Osteocyte (in vitro differentiated cells): Measurements from ENCODE around the gene TSPAN5. TPM values are rescaled to one million over a fixed set of nuclear protein-coding genes. Genes with fewer than 3 reads are reported as not detected.
"Not testable (repeated sequence)": the region's sequence is repeated elsewhere in the genome, so short reads cannot be mapped to it uniquely, and the experiment has no call there.

ENCODE experiments used
- DNase-seq: peaks from one replicate; pipeline ENCODE4 v3.0.0; 2021; ENCODE audit warnings: mixed read lengths; ENCODE audit not compliant: unreplicated experiment; ENCODE audit errors: extremely low spot score
- H3K27ac Mint-ChIP-seq: one replicate; pipeline ENCODE4 v1.8.0; 2021; ENCODE audit warnings: mild to moderate bottlenecking, mixed read lengths; ENCODE audit not compliant: unreplicated experiment
- H3K27me3 Mint-ChIP-seq: one replicate; pipeline ENCODE4 v1.8.0; 2021; ENCODE audit warnings: mixed read lengths; ENCODE audit not compliant: unreplicated experiment
- H3K36me3 Mint-ChIP-seq: one replicate; pipeline ENCODE4 v1.8.0; 2021; ENCODE audit warnings: mixed read lengths; ENCODE audit not compliant: unreplicated experiment
- H3K4me1 Mint-ChIP-seq: one replicate; pipeline ENCODE4 v1.8.0; 2021; ENCODE audit warnings: mixed read lengths; ENCODE audit not compliant: unreplicated experiment
- H3K4me3 Mint-ChIP-seq: one replicate; pipeline ENCODE4 v1.8.0; 2021; ENCODE audit warnings: mild to moderate bottlenecking, moderate library complexity, mixed read lengths; ENCODE audit not compliant: unreplicated experiment
- H3K9me3 Mint-ChIP-seq: one replicate; pipeline ENCODE4 v1.8.0; 2021; ENCODE audit warnings: mixed read lengths; ENCODE audit not compliant: unreplicated experiment
- CTCF ChIP-seq: fragments of 200-600 bp; sonication (generic); IDR thresholded peaks from 2 replicates; pipeline ENCODE4 v1.5.0; 2021; ENCODE audit warnings: antibody characterized with exemption, mild to moderate bottlenecking, moderate library complexity
- total RNA-seq: library from RNA; stranded (reverse); gene quantifications from 2 replicates; pipeline ENCODE4 v1.2.1, GENCODE V29; 2021

Gene TSPAN5
- total RNA-seq, 1 donor from 2014 or later, result 64.2 TPM

DNA sequence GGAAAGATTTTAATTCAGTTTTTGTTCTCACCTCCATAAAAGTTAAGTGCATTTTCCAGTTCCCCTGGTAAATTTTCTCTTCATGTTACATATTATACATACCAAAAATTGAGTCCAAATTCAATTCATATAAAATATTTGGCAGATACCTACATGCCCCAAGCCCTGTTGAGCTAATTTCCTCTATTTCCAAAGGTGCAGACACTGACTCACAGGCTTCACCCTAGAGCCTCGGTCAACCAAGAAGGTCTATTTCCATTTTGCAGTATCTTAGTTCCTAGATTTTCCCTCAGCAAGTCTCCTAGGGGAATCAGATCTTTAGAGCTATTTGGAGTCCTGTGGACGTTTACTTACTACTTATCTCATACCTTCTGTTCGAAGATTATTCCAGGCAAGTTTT is 174.4 kb downstream of the TSPAN5 start:
- no peak for TF ChIP-seq CTCF
- no peak for DNase-seq
- Mint-ChIP-seq H3K4me1 (peaks cover 24% of the 10 kb centered on the region), H3K27ac (peak overlapping the region; percentile 33), H3K36me3 (peaks cover 17% of the 10 kb centered on the region), H3K9me3 (no peaks in the 10 kb centered on the region), H3K4me3 (no peak overlapping the region), H3K27me3 (no peaks in the 10 kb centered on the region)

DNA sequence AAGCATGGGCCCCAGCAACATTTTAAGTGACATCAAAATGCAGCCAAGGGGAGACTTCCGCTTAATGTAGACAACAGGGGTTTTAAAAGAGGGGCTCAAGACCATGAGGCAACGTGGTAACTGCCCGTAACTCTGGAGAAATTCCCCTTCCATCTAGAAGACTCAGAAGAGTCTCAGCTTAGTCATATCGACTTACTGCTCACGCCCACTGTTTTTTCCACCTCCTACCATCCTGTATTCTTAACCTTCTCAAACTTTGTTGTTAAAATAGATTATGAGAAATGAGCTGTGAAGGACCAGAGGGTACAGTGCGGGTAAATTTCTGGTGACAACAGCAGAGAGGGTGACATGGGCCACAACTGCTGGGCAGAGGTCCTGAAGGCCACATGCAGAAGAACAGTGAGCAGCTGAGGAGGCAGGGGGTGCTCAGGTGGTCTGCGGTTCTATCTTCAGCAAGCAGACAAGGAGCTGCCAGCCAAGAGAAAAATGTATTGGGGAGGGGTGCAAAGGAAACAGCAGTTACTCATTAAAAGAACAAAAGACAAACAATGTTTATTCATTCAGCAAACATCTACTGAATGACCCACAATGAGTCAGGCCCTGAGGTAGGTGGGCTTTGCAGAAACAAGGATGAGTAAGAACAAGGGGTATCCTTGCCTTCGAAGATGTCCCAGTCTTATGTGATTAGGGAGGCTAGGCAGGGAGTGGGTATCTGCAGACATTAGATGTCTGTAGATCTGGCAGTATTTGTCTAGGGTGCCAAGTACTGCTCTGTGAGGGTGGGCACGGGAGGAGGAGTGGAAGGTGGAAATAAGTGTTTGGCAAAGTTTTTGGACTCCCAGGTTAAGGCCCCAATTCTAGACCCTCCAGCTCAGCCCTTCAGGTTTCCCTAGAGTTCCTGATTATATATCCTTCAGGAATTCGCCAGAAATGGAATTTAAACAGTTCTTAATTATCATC is 175.3 kb downstream of the TSPAN5 start:
- no peak for DNase-seq
- TF ChIP-seq CTCF, result no peak
- peaks cover 24% of the 10 kb centered on the region for H3K4me1 Mint-ChIP-seq
- no peaks in the 10 kb centered on the region for H3K9me3 Mint-ChIP-seq
- H3K27ac Mint-ChIP-seq, result peak overlapping the region; percentile 68
- no peaks in the 10 kb centered on the region for H3K27me3 Mint-ChIP-seq
- H3K4me3 Mint-ChIP-seq, result no peak overlapping the region
- peaks cover 26% of the 10 kb centered on the region for H3K36me3 Mint-ChIP-seq

- peaks cover 24% of the 10 kb centered on the region for H3K4me1 Mint-ChIP-seq
- H3K9me3 Mint-ChIP-seq, result no peaks in the 10 kb centered on the region
- peaks cover 27% of the 10 kb centered on the region for H3K36me3 Mint-ChIP-seq
- DNase-seq, result no peak
- no peak for TF ChIP-seq CTCF
- H3K27ac Mint-ChIP-seq, result peak overlapping the region; percentile 68
- no peak overlapping the region for H3K4me3 Mint-ChIP-seq
- H3K27me3 Mint-ChIP-seq, result no peaks in the 10 kb centered on the region
Observed at GRCh38 chr4:98482503-98482846, 175.9 kb downstream of the TSPAN5 start.

- Mint-ChIP-seq H3K9me3 (no peaks in the 10 kb centered on the region), H3K36me3 (peaks cover 37% of the 10 kb centered on the region), H3K27ac (no peak overlapping the region), H3K4me1 (peaks cover 22% of the 10 kb centered on the region), H3K4me3 (no peak overlapping the region), H3K27me3 (no peaks in the 10 kb centered on the region)
- no peak for DNase-seq
- no peak for TF ChIP-seq CTCF
Observed at GRCh38 chr4:98481167-98481566, 177.2 kb downstream of the TSPAN5 start.

- peaks cover 19% of the 10 kb centered on the region for H3K4me1 Mint-ChIP-seq
- TF ChIP-seq CTCF, result no peak
- H3K4me3 Mint-ChIP-seq, result no peak overlapping the region
- H3K36me3 Mint-ChIP-seq, result peaks cover 38% of the 10 kb centered on the region
- no peaks in the 10 kb centered on the region for H3K9me3 Mint-ChIP-seq
- DNase-seq, result no peak
- H3K27ac Mint-ChIP-seq, result no peak overlapping the region
- H3K27me3 Mint-ChIP-seq, result no peaks in the 10 kb centered on the region
Observed at GRCh38 chr4:98480535-98480934, 177.9 kb downstream of the TSPAN5 start.

GRCh38 chr4:98479590-98479989 is 178.8 kb downstream of the TSPAN5 start:
- not testable (repeated sequence) for H3K9me3 Mint-ChIP-seq, H3K27me3 Mint-ChIP-seq, H3K4me3 Mint-ChIP-seq, DNase-seq, H3K27ac Mint-ChIP-seq
- peaks cover 17% of the 10 kb centered on the region for H3K4me1 Mint-ChIP-seq
- peaks cover 47% of the 10 kb centered on the region for H3K36me3 Mint-ChIP-seq
